H1 (cell line): ENCODE data around the gene VPS50. TPM values are rescaled to one million over a fixed set of nuclear protein-coding genes. Genes with fewer than 3 reads are reported as not detected.

Experiments
- BCL11A ChIP-seq, 2 experiments: IDR thresholded peaks; one replicate each; pipeline ENCODE4 v1.6.1; 2011; ENCODE audit warnings: low read depth in 2 of 2, low read length in 2 of 2, mild to moderate bottlenecking in 2 of 2
- CHD7 ChIP-seq: fragments of 300-600 bp; sonication (generic); IDR thresholded peaks from 2 replicates; pipeline ENCODE4 v1.7.1; 2012; ENCODE audit warnings: low read length, moderate library complexity, mild to moderate bottlenecking, inconsistent platforms; ENCODE audit not compliant: insufficient replicate concordance
- CREB1 ChIP-seq: IDR thresholded peaks from 2 replicates; pipeline ENCODE4 v1.6.1; 2012; ENCODE audit warnings: inconsistent platforms
- E2F6 ChIP-seq: IDR thresholded peaks from 2 replicates; pipeline ENCODE4 v1.6.1; 2012; ENCODE audit warnings: inconsistent platforms
- GABPA ChIP-seq: IDR thresholded peaks from 2 replicates; pipeline ENCODE4 v1.6.1; 2011; ENCODE audit warnings: mild to moderate bottlenecking, low read length, moderate library complexity, borderline replicate concordance; ENCODE audit not compliant: insufficient read depth
- HDAC2 ChIP-seq, 2 experiments: fragments of 300-600 bp in 1 of 2; sonication (generic) in 1 of 2; IDR thresholded peaks; 2 replicates each; pipeline ENCODE4 v1.6.1; 2011 to 2012; ENCODE audit warnings: low read depth in 2 of 2, low read length in 2 of 2, mild to moderate bottlenecking in 2 of 2, moderate library complexity in 2 of 2, borderline replicate concordance in 1 of 2, inconsistent platforms in 1 of 2
- KDM5A ChIP-seq: fragments of 200-600 bp; IDR thresholded peaks from 2 replicates; pipeline ENCODE4 v1.7.1; 2012; ENCODE audit warnings: mild to moderate bottlenecking, low read length, inconsistent platforms, mixed read lengths
- MAFK ChIP-seq: IDR thresholded peaks from 2 replicates; pipeline ENCODE4 v1.6.1; 2012; ENCODE audit warnings: low read depth, mild to moderate bottlenecking, improper control_type of control experiment, low read length
- TAF7 ChIP-seq: optimal IDR thresholded peaks from 2 replicates; pipeline ENCODE3; 2011; ENCODE audit warnings: low read depth, mild to moderate bottlenecking, inconsistent platforms, low read length, moderate library complexity, borderline replicate concordance
- TEAD4 ChIP-seq: IDR thresholded peaks from 2 replicates; pipeline ENCODE4 v1.6.1; 2012; ENCODE audit warnings: low read depth, low read length, inconsistent platforms, mixed read lengths
- polyA plus RNA-seq, 7 experiments: library from polyadenylated mRNA; depleted of rRNA in 3 of 7; stranded (reverse) in 5 of 7; unstranded in 2 of 7; fragments of >200 nt in 5 of 7; fragments of 200-250 nt in 2 of 7; gene quantifications; 1 replicate in 5 of 7; 2 replicates in 1 of 7; 4 replicates in 1 of 7; pipeline versions ENCODE4 v1.2.1 to v1.2.3, GENCODE V29; 2011 to 2013; ENCODE audit warnings: missing spikeins in 2 of 7, mixed read lengths in 2 of 7
- total RNA-seq: library from RNA; stranded (reverse); fragmentation: NEBNext Ultra II Directional; extraction: Animal tissue kit (Norgen Biotek cat#: 25700); gene quantifications from 2 replicates; pipeline ENCODE4 v1.2.1, GENCODE V29; 2021

Gene VPS50
- total and polyA plus RNA-seq, 2 of the 8 experiments (the other 6 are each of a cell fraction or from before 2014, with no cell fraction given): 3.7 to 9.3 TPM

GRCh38 chr7:93350338-93350737 lies 118.2 kb downstream of the VPS50 start (continued):
- TF ChIP-seq CHD7 (no peak), HDAC2 (IDR thresholded peaks at IDR 0.05; ENCODE audit: borderline replicate concordance in 1 of 2, low read depth in 2 of 2, low read length in 2 of 2) (no peak), KDM5A (no peak), GABPA (no peak), TAF7 (no peak), TEAD4 (no peak), BCL11A (IDR thresholded peaks at IDR 0.05; ENCODE audit: low read depth in 2 of 2, low read length in 2 of 2) (no peak), E2F6 (no peak), MAFK (no peak), CREB1 (no peak)
